IMR-90 (cell line): ENCODE data around the gene SPDYE4. TPM values are rescaled to one million over a fixed set of nuclear protein-coding genes. Genes with fewer than 3 reads are reported as not detected.

ENCODE experiments used
- ATAC-seq: fragments of 200-7000 bp; cut with Tn5 transposase; 2 replicates; pipeline ENCODE4 v1.9.1; 2020; ENCODE audit warnings: low read depth, mild to moderate bottlenecking, moderate library complexity
- BruUV-seq: library from RNA; stranded (reverse); fragments of 400-500 nt; replicated peaks from 2 replicates; lab custom pipeline; 2021; lab: Mats Ljungman, UMichigan
- CTCF ChIA-PET: fragments of 300-600 bp; formaldehyde crosslinking; extraction: SDS; loops from one replicate; lab custom pipeline; 2021; ENCODE audit warnings: antibody characterized with exemption; lab: Yijun Ruan, JAX
- POLR2A ChIA-PET: fragments of 300-600 bp; sonication (Branson Sonifier 250); formaldehyde crosslinking; loops from one replicate; lab custom pipeline; 2022; ENCODE audit warnings: antibody characterized with exemption; ENCODE audit not compliant: unreplicated experiment; lab: Charles Lee
- DNase-seq: peaks from one replicate; pipeline ENCODE4 v3.0.0; 2013
- H2AFZ ChIP-seq: replicated peaks from 2 replicates; pipeline ENCODE3; 2013; ENCODE audit warnings: low read length, mild to moderate bottlenecking; ENCODE audit not compliant: poor library complexity
- H2AK5ac ChIP-seq: 2 replicates; pipeline ENCODE4 v1.6.1; 2013; ENCODE audit warnings: low read depth, low read length, inconsistent platforms
- H2AK9ac ChIP-seq: replicated peaks from 2 replicates; pipeline ENCODE3; 2013; ENCODE audit warnings: mild to moderate bottlenecking, low read depth, low read length, moderate library complexity; ENCODE audit not compliant: poor library complexity
- H2BK120ac ChIP-seq: 2 replicates; pipeline ENCODE4 v1.6.1; 2013; ENCODE audit warnings: low read depth, low read length, inconsistent platforms
- H2BK15ac ChIP-seq: 3 replicates; pipeline ENCODE4 v1.6.1; 2013; ENCODE audit warnings: low read depth, low read length, inconsistent platforms
- H2BK20ac ChIP-seq: 2 replicates; pipeline ENCODE4 v1.6.1; 2013; ENCODE audit warnings: low read depth, mild to moderate bottlenecking, inconsistent platforms, low read length, moderate library complexity
- H2BK5ac ChIP-seq: 2 replicates; pipeline ENCODE4 v1.6.1; 2013; ENCODE audit warnings: mild to moderate bottlenecking, low read depth, low read length, inconsistent platforms; ENCODE audit not compliant: poor library complexity, severe bottlenecking
- H3K14ac ChIP-seq: replicated peaks from 2 replicates; pipeline ENCODE4 v1.6.1; 2013; ENCODE audit warnings: low read depth, low read length, inconsistent platforms
- H3K18ac ChIP-seq: 2 replicates; pipeline ENCODE4 v1.6.1; 2013; ENCODE audit warnings: low read depth, low read length, control low read depth
- H3K23ac ChIP-seq: 2 replicates; pipeline ENCODE4 v1.6.1; 2013; ENCODE audit warnings: low read depth, low read length, inconsistent platforms
- H3K27ac ChIP-seq: 2 replicates; pipeline ENCODE4 v1.5.1; 2013; ENCODE audit warnings: mild to moderate bottlenecking, control low read depth, low read length; ENCODE audit not compliant: insufficient read depth
- H3K27me3 ChIP-seq: 2 replicates; pipeline ENCODE4 v1.6.1; 2013; ENCODE audit warnings: low read length; ENCODE audit not compliant: control insufficient read depth, insufficient read depth
- H3K36me3 ChIP-seq: 2 replicates; pipeline ENCODE4 v1.6.1; 2013; ENCODE audit warnings: low read length, mixed read lengths; ENCODE audit not compliant: control insufficient read depth, insufficient read depth
- H3K4ac ChIP-seq: 2 replicates; pipeline ENCODE4 v1.6.1; 2013; ENCODE audit warnings: low read depth, low read length, inconsistent platforms
- H3K4me1 ChIP-seq: 2 replicates; pipeline ENCODE4 v1.6.1; 2013; ENCODE audit warnings: low read length, mixed read lengths; ENCODE audit not compliant: control insufficient read depth, insufficient read depth
- H3K4me2 ChIP-seq: 2 replicates; pipeline ENCODE4 v1.6.1; 2013; ENCODE audit warnings: low read depth, mild to moderate bottlenecking, control low read depth, low read length, moderate library complexity
- H3K4me3 ChIP-seq: 2 replicates; pipeline ENCODE4 v1.5.1; 2013; ENCODE audit warnings: low read depth, mild to moderate bottlenecking, control low read depth, low read length, moderate library complexity; ENCODE audit not compliant: insufficient read depth
- H3K56ac ChIP-seq: 2 replicates; pipeline ENCODE4 v1.6.1; 2013; ENCODE audit warnings: low read length, inconsistent platforms; ENCODE audit not compliant: insufficient read depth; ENCODE audit errors: extremely low read depth
- H3K79me1 ChIP-seq, 2 experiments: 2 replicates each; pipeline ENCODE4 v1.6.1; 2013; ENCODE audit warnings: low read length in 2 of 2, inconsistent platforms in 1 of 2, low read depth in 1 of 2
- H3K9ac ChIP-seq: 2 replicates; pipeline ENCODE4 v1.6.1; 2013; ENCODE audit warnings: low read depth, low read length, control low read depth
- H3K9me1 ChIP-seq: 2 replicates; pipeline ENCODE4 v1.6.1; 2013; ENCODE audit warnings: low read length, inconsistent platforms; ENCODE audit not compliant: insufficient read depth
- H3K9me3 ChIP-seq: 2 replicates; pipeline ENCODE4 v1.6.1; 2013; ENCODE audit warnings: low read length; ENCODE audit not compliant: control insufficient read depth, insufficient read depth
- H4K20me1 ChIP-seq: 2 replicates; pipeline ENCODE4 v1.6.1; 2013; ENCODE audit warnings: low read length, inconsistent platforms; ENCODE audit not compliant: insufficient read depth
- H4K5ac ChIP-seq: 2 replicates; pipeline ENCODE4 v1.6.1; 2013; ENCODE audit warnings: mild to moderate bottlenecking, low read depth, low read length, control low read depth
- H4K8ac ChIP-seq, 2 experiments: 2 replicates each; pipeline ENCODE4 v1.6.1; 2013; ENCODE audit warnings: low read depth in 2 of 2, low read length in 2 of 2, control low read depth in 1 of 2, inconsistent platforms in 1 of 2
- H4K91ac ChIP-seq: 2 replicates; pipeline ENCODE4 v1.6.1; 2013; ENCODE audit warnings: low read depth, low read length, inconsistent platforms; ENCODE audit not compliant: insufficient read depth
- CEBPB ChIP-seq: IDR thresholded peaks from 2 replicates; pipeline ENCODE4 v1.6.1; 2012; ENCODE audit warnings: low read depth, low read length, improper control_type of control experiment
- CTCF ChIP-seq: conservative IDR thresholded peaks from 2 replicates; pipeline ENCODE4 v1.5.1; 2012; ENCODE audit warnings: mild to moderate bottlenecking, low read depth, low read length, improper control_type of control experiment
- FOS ChIP-seq: fragments of 150-350 bp; IDR thresholded peaks from 2 replicates; pipeline ENCODE4 v1.6.1; 2016; ENCODE audit warnings: low read depth, low read length
- MXI1 ChIP-seq: IDR thresholded peaks from 2 replicates; pipeline ENCODE4 v1.6.1; 2012; ENCODE audit warnings: low read depth, mild to moderate bottlenecking, low read length, moderate library complexity, borderline replicate concordance
- NFE2L2 ChIP-seq: fragments of 150-350 bp; IDR thresholded peaks from 2 replicates; pipeline ENCODE4 v1.6.1; 2016; ENCODE audit warnings: low read depth, mild to moderate bottlenecking, low read length
- POLR2A ChIP-seq: IDR thresholded peaks from 2 replicates; pipeline ENCODE4 v1.6.1; 2012; ENCODE audit warnings: mild to moderate bottlenecking, low read depth, low read length
- RCOR1 ChIP-seq: IDR thresholded peaks from 2 replicates; pipeline ENCODE4 v1.6.1; 2012; ENCODE audit warnings: mild to moderate bottlenecking, low read length, improper control_type of control experiment; ENCODE audit not compliant: insufficient replicate concordance
- WGBS, 2 experiments: methylation state at CpG; one replicate each; pipeline versions ENCODE4 v1.1.5 to v1.1.7; 2013; ENCODE audit warnings: missing lambda C conversion rate in 2 of 2; ENCODE audit not compliant: insufficient read length in 1 of 2; ENCODE audit errors: extremely low coverage in 2 of 2; 5-methylcytosine and 5-hydroxymethylcytosine counted together
- dilution Hi-C: fragments of 300-500 bp; cut with HindIII; formaldehyde crosslinking; loops from one replicate; pipeline ENCODE4 v1.14.3; 2018; ENCODE audit warnings: low sequenced_read_pairs; ENCODE audit not compliant: unreplicated experiment
- in situ Hi-C: fragments of 300-500 bp; cut with MboI; formaldehyde crosslinking; loops from 3 replicates; pipeline ENCODE4 v1.14.3; 2019; ENCODE audit warnings: low sequenced_read_pairs, inconsistent platforms, mixed read lengths
- intact Hi-C: fragments of 100-400 bp; cut with micrococcal nuclease; formaldehyde crosslinking; loops from 2 replicates; pipeline ENCODE4 v1.10.0; 2022
- polyA plus RNA-seq, 3 experiments: library from polyadenylated mRNA; depleted of rRNA; stranded (reverse); fragments of >200 nt; gene quantifications; 2 replicates each; pipeline ENCODE4 v1.2.3, GENCODE V29; 2012; ENCODE audit warnings: low replicate concordance in 1 of 3
- total RNA-seq: library from RNA; depleted of rRNA; stranded (reverse); fragments of >200 nt; gene quantifications from 2 replicates; pipeline ENCODE4 v1.2.3, GENCODE V29; 2012
- TF ChIP-seq, protein P1 (sequence below): fragments of 150-350 bp; IDR thresholded peaks from 2 replicates; pipeline ENCODE4 v1.6.1; 2016; ENCODE audit warnings: low read depth, mild to moderate bottlenecking, low read length, moderate library complexity, borderline replicate concordance
- TF ChIP-seq, protein P2 (sequence below): fragments of 150-350 bp; IDR thresholded peaks from 2 replicates; pipeline ENCODE4 v1.6.1; 2017; ENCODE audit warnings: mild to moderate bottlenecking, antibody characterized with exemption, low read length, low read depth

SPDYE4 gene
- total and polyA plus RNA-seq, 2 of the 4 experiments (the other 2 are of a cell fraction), result not detected

DNA sequence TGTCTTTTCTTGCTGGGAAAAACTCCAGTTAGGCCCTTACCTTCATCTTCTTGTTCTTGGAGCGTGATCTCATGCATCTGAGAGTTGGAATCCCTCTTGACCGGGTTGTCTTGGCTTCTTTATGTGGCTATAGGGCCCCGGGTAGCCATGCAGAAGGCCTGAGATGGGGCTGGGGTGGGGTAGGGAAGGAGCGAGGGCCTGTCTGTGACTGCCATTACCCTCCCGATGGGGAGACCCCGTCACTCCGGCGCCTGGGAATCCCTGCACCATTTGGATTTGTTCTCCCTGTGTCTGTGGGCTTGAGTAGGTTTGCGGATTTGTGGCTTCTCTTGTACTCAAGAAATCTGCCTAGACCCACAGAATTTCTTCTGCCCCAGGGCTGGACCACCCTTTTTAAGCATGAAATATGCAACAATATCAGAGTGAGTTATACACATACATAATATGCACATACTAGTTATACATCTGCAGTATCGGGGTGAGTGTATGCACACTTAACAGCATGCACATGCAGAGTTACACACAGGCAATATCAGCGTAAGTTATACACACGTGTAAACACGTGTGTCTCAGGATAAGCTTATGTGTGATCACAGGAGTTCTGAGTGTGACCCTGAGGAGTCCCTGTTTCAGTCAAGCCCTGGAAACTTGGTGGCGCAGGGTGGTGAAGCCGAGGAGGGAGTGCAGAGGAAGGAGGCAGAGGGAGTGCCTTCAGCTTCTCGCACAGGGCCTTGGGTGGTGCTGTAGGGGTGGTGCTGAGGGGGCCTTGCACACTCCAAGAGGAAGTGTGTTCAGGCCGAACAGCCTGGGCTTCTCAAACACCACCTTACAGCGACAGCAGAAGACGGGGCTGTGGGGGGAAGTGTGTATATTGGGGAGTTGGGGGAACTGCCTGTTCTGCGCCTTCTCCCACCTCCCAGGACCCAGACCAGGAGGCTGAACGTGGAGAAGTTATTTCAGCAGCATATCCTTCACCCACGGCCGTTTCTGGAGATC, 32.2 kb downstream of the SPDYE4 start:
- H3K4me3 ChIP-seq, result no peak overlapping the region
- ChIA-PET CTCF (no interaction called here), POLR2A (no interaction called here)
- no peak overlapping the region for H3K18ac ChIP-seq
- no peak overlapping the region for H3K9ac ChIP-seq
- H3K4ac ChIP-seq, result no peak overlapping the region
- dilution Hi-C loops (no loop called here), in situ Hi-C loops (no loop called here), intact Hi-C loops (no loop called here)
- no peak overlapping the region for H3K14ac ChIP-seq
- H3K79me1 ChIP-seq, result no peaks in the 10 kb centered on the region
- H3K4me1 ChIP-seq, result no peaks in the 10 kb centered on the region
- no peak overlapping the region for H4K5ac ChIP-seq
- ATAC-seq (no peak), DNase-seq (no peak)
- no peak overlapping the region for H2BK15ac ChIP-seq
- H3K27ac ChIP-seq, result no peak overlapping the region
- no peak overlapping the region for H4K8ac ChIP-seq
- H3K9me3 ChIP-seq, result no peaks in the 10 kb centered on the region
- H3K23ac ChIP-seq, result no peak overlapping the region
- H2AK5ac ChIP-seq, result no peak overlapping the region
- 72% methylated on average over 3 of the region's 23 CpGs; no CpG with 5 or more reads in 1 of the 2 experiments for WGBS, 2 experiments
- no peaks in the 10 kb centered on the region for H3K9me1 ChIP-seq
- H2AFZ ChIP-seq, result no peak overlapping the region
- H2BK5ac ChIP-seq, result no peak overlapping the region
- H2BK20ac ChIP-seq, result no peak overlapping the region
- no peak overlapping the region for H2BK120ac ChIP-seq
- TF ChIP-seq RCOR1, result no peak
- TF ChIP-seq, protein P1, sequence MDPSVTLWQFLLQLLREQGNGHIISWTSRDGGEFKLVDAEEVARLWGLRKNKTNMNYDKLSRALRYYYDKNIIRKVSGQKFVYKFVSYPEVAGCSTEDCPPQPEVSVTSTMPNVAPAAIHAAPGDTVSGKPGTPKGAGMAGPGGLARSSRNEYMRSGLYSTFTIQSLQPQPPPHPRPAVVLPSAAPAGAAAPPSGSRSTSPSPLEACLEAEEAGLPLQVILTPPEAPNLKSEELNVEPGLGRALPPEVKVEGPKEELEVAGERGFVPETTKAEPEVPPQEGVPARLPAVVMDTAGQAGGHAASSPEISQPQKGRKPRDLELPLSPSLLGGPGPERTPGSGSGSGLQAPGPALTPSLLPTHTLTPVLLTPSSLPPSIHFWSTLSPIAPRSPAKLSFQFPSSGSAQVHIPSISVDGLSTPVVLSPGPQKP, result no peak
- TF ChIP-seq FOS, result no peak
- no peak for TF ChIP-seq MXI1
- TF ChIP-seq, protein P2, sequence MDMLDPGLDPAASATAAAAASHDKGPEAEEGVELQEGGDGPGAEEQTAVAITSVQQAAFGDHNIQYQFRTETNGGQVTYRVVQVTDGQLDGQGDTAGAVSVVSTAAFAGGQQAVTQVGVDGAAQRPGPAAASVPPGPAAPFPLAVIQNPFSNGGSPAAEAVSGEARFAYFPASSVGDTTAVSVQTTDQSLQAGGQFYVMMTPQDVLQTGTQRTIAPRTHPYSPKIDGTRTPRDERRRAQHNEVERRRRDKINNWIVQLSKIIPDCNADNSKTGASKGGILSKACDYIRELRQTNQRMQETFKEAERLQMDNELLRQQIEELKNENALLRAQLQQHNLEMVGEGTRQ, result no peak
- TF ChIP-seq CTCF, result no peak
- TF ChIP-seq NFE2L2, result no peak
- no peak for TF ChIP-seq CEBPB
- TF ChIP-seq POLR2A, result no peak
- H3K56ac ChIP-seq, result no peak overlapping the region
- BruUV-seq, result no TSS peak
- H4K20me1 ChIP-seq, result no peaks in the 10 kb centered on the region
- H3K4me2 ChIP-seq, result no peak overlapping the region
- no peaks in the 10 kb centered on the region for H3K36me3 ChIP-seq
- no peaks in the 10 kb centered on the region for H3K27me3 ChIP-seq
- no peak overlapping the region for H4K91ac ChIP-seq
- peak overlapping the region; percentile 39 for H2AK9ac ChIP-seq
